ENCODE results near the gene SOX18.
"Not testable (repeated sequence)": the region's sequence is repeated elsewhere in the genome, so short reads cannot be mapped to it uniquely, and the experiment has no call there.

- TF ChIP-seq POLR2A (IDR thresholded peaks at IDR 0.05; ENCODE audit: low read depth, low read length); TAF1 (IDR thresholded peaks at IDR 0.05; ENCODE audit: low read depth, low read length); POLR2AphosphoS5 (IDR thresholded peaks at IDR 0.05; ENCODE audit: low read depth, low read length); PAX5 (IDR thresholded peaks at IDR 0.05; ENCODE audit: insufficient read depth, low read length, severe bottlenecking): not testable (repeated sequence)
Observed at GRCh38 chr20:64012385-64013154, 36.9 kb downstream of the SOX18 start.
